ENCODE measurements around the gene TIPARP.

TIPARP gene

DNA sequence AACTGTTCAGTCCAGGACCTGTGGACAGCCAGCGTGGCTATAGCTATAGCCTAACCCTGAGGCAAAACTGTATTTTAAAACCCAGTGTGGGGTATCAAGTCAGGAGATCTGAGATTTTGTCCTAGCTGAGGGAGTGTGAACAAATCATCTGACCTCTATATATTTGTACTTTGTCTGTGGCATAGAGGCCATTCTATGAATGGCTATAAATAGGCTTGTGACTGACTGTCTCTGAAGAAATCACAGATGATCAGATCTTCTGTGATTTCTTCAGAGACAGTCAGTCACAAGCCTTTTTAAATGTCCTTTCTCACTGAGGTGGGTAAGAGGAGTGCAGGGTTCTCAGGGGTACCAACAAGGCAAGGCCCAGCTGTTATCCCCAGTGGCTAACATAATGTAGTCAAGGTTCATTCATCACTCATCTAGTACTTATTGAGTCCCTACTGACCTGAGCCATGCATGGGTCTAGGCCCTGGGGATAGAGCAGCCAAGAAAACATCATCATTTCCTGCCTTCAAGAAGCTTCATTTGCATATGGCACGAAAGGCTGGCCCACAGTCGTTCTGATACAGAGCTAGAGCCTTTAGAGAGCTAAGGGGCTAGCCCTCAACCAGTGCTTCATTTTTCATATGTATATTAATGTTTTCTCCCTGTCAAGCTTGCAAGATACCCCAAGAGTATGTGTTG lies 53.3 kb downstream of the TIPARP start:
- H3K27ac ChIP-seq, result peak overlapping the region; percentile 29
- no peaks in the 10 kb centered on the region for H3K36me3 ChIP-seq (replicated peaks)
- no peaks in the 10 kb centered on the region for H3K27me3 ChIP-seq (replicated peaks)
- no peak overlapping the region for H3K4me3 ChIP-seq (ENCODE audit: low read depth, low read length)
- no peak for DNase-seq
- in situ Hi-C loops (cut with HindIII; ENCODE audit: low pct_ligation_motif_present, low sequenced_read_pairs), result no loop called here
- TF ChIP-seq, protein P1, sequence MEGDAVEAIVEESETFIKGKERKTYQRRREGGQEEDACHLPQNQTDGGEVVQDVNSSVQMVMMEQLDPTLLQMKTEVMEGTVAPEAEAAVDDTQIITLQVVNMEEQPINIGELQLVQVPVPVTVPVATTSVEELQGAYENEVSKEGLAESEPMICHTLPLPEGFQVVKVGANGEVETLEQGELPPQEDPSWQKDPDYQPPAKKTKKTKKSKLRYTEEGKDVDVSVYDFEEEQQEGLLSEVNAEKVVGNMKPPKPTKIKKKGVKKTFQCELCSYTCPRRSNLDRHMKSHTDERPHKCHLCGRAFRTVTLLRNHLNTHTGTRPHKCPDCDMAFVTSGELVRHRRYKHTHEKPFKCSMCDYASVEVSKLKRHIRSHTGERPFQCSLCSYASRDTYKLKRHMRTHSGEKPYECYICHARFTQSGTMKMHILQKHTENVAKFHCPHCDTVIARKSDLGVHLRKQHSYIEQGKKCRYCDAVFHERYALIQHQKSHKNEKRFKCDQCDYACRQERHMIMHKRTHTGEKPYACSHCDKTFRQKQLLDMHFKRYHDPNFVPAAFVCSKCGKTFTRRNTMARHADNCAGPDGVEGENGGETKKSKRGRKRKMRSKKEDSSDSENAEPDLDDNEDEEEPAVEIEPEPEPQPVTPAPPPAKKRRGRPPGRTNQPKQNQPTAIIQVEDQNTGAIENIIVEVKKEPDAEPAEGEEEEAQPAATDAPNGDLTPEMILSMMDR (IDR thresholded peaks at IDR 0.05; ENCODE audit: low read depth, low read length, missing control alignments), result no peak

DNA sequence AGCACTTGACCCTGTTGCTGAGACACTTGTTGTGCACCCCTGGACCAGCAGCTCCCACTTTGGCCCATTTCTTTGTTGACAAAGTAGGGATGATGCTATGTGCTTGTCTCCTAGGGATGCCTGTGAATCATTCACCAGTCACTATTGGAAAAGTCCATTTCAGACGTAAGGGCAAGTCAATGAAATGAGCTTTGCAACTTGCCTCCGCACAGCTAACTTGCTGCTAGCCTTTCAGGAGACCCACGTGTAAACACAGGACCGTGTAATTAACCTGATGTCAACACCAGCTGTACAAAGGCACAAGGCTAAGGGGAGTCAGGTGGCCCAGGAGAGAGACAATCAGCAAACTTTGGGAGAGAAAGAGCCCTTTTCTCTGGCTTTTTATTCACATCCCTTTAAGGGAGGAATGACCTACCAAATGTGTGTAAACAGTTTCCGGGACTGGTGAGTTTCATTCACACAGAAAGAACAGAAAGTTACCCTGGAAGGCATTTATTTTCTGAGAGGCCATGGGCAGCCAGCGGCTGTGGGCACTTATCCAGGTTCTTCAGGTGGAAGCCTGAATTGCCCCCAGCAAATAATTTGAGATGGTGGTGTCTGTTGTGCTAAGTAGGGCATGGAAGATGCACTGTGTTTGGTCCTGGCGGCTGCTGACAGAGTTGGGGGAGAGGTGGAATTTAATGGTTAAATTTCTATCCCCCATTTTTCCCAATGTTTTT lies 54.0 kb downstream of the TIPARP start:
- no peak overlapping the region for H3K4me3 ChIP-seq (ENCODE audit: low read depth, low read length)
- no peaks in the 10 kb centered on the region for H3K36me3 ChIP-seq (replicated peaks)
- no peaks in the 10 kb centered on the region for H3K27me3 ChIP-seq (replicated peaks)
- H3K27ac ChIP-seq, result peak overlapping the region; percentile 29
- in situ Hi-C loops (cut with HindIII; ENCODE audit: low pct_ligation_motif_present, low sequenced_read_pairs), result no loop called here
- DNase-seq, result no peak
- TF ChIP-seq, protein P1 (IDR thresholded peaks at IDR 0.05; ENCODE audit: low read depth, low read length, missing control alignments), result no peak

DNA sequence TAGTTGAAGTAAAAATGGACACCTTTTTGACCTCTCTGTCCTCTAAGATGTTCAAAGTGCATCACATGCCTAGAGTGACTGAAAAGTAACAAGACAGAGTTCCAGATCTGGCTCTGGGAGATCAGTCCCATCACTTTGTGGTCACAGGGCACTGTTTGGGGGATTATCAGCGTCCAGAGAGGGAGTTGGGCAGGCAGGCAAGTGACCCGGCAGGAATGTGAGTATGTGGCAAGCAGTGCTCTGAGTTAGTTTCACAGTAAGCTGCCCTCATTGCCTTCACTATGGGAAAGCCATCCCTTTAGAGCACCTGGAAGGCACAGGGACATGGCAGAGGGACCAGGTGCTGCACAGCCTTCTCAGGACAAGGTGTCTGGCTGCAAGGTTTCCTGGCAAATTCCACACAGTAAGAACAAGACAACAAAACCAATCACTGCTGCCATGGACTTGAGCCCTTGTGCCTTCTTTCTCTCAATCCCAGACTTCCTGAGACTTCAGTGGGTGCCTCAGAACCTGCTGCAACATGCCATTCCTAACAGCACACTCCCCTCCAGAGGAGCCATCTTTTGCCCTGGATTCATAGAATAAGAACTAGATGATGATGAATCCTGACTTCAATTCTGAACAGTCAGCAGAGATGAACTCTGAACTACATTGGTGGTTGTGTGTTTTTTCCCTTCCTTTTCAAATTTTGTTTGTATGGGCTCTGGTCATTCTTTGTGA lies 55.2 kb downstream of the TIPARP start:
- no peak for DNase-seq
- H3K27ac ChIP-seq, result no peak overlapping the region
- no peak overlapping the region for H3K4me3 ChIP-seq (ENCODE audit: low read depth, low read length)
- in situ Hi-C loops (cut with HindIII; ENCODE audit: low pct_ligation_motif_present, low sequenced_read_pairs), result no loop called here
- H3K27me3 ChIP-seq (replicated peaks), result no peaks in the 10 kb centered on the region
- TF ChIP-seq, protein P1 (IDR thresholded peaks at IDR 0.05; ENCODE audit: low read depth, low read length, missing control alignments), result no peak
- no peaks in the 10 kb centered on the region for H3K36me3 ChIP-seq (replicated peaks)

DNA sequence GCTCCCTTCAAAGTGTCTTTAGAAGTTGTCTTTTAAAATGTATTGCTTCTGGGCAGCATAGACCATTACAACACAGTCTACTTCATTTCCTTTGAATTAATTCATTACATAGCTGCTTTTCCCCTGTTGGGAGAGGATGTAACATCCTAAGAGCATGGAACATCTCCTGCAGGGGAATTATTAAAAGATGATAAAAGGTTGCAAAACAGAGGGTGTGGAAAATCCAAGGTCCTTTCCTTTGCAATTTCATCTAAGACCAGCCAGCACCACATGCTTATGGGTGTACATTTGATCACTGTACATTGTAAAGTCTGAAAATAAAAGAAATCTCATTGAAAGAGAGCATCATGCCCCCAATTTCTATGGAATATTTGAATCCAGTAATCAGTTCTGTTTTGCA lies 57.4 kb downstream of the TIPARP start:
- Histone ChIP-seq H3K27me3 (replicated peaks) (no peaks in the 10 kb centered on the region), H3K36me3 (replicated peaks) (no peaks in the 10 kb centered on the region), H3K27ac (no peak overlapping the region), H3K4me3 (ENCODE audit: low read depth, low read length) (no peak overlapping the region)
- TF ChIP-seq, protein P1 (IDR thresholded peaks at IDR 0.05; ENCODE audit: low read depth, low read length, missing control alignments), result no peak
- in situ Hi-C loops (cut with HindIII; ENCODE audit: low pct_ligation_motif_present, low sequenced_read_pairs), result no loop called here
- no peak for DNase-seq

DNA sequence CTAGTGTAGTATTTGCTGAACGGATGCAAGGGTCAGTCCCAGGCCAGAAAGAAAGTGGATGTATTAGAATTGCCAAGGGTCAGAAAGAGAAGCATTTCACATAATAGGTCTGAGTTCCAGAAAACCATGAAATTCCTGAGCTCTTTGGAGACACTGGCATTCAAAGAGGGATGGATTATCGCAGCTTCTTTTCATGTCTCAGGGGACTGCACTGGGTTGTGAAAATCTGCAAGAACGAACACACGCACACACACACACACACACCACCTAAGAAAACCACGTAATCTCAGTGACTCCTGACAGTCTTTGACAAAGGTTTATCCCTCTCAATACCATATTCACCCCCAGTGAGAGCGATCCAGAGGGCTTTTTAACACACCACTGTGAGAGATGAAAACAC lies 57.9 kb downstream of the TIPARP start:
- H3K27me3 ChIP-seq (replicated peaks), result no peaks in the 10 kb centered on the region
- H3K4me3 ChIP-seq (ENCODE audit: low read depth, low read length), result no peak overlapping the region
- in situ Hi-C loops (cut with HindIII; ENCODE audit: low pct_ligation_motif_present, low sequenced_read_pairs), result no loop called here
- TF ChIP-seq, protein P1 (IDR thresholded peaks at IDR 0.05; ENCODE audit: low read depth, low read length, missing control alignments), result no peak
- H3K27ac ChIP-seq, result no peak overlapping the region
- no peak for DNase-seq
- H3K36me3 ChIP-seq (replicated peaks), result no peaks in the 10 kb centered on the region

Data from brain microvascular endothelial cell (primary cell).